ENCODE results near the gene HSPA6.
"Not testable (repeated sequence)": the region's sequence is repeated elsewhere in the genome, so short reads cannot be mapped to it uniquely, and the experiment has no call there.

The HSPA6 gene

DNA sequence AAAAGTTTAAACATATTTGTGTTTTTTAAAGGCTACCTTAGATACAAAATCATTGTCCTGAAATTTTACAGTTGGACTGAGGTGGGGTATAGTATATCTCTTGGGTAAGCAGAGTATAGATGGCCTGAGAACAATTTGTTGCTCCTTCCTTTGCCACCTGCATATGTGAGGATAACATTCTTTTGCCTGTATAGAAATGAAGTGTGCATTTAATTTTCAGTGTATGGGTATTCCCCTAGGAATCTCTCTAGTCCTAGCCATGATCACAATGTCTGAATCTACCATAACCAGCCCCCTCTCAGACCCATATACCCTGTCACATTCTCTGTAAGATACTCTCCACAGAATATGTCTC is 21.0 kb upstream of the HSPA6 start:
- in situ Hi-C loops (cut with HindIII; ENCODE audit: low sequenced_read_pairs), result no loop called here
- TF ChIP-seq, protein P1, sequence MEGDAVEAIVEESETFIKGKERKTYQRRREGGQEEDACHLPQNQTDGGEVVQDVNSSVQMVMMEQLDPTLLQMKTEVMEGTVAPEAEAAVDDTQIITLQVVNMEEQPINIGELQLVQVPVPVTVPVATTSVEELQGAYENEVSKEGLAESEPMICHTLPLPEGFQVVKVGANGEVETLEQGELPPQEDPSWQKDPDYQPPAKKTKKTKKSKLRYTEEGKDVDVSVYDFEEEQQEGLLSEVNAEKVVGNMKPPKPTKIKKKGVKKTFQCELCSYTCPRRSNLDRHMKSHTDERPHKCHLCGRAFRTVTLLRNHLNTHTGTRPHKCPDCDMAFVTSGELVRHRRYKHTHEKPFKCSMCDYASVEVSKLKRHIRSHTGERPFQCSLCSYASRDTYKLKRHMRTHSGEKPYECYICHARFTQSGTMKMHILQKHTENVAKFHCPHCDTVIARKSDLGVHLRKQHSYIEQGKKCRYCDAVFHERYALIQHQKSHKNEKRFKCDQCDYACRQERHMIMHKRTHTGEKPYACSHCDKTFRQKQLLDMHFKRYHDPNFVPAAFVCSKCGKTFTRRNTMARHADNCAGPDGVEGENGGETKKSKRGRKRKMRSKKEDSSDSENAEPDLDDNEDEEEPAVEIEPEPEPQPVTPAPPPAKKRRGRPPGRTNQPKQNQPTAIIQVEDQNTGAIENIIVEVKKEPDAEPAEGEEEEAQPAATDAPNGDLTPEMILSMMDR (IDR thresholded peaks at IDR 0.05; ENCODE audit: low read depth, low read length, missing control alignments), result no peak
- no peak overlapping the region for H3K4me3 ChIP-seq (ENCODE audit: low read depth, low read length)
- no peak for DNase-seq (ENCODE audit: low read depth)

DNA sequence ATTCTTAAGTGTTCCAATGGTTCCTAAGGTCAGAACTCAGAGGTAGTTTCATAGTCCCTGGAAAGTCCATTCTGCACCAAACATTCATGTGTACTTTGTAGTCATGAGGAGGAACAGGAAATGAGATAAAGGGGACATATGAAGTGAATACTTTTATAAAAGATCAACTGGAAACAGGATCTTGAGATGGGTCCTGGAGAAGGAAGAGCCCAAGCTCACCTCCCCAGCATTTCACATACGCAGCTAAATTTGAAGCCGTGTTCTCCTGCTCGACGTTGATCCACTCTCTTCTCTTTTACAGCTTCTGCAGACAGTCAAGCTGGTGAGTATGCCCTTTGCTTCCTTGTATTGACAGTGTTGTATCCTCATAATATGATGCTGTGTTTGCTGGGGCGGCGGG is 18.7 kb upstream of the HSPA6 start:
- TF ChIP-seq, protein P1 (IDR thresholded peaks at IDR 0.05; ENCODE audit: low read depth, low read length, missing control alignments), result no peak
- DNase-seq (ENCODE audit: low read depth), result no peak
- H3K4me3 ChIP-seq (ENCODE audit: low read depth, low read length), result no peak overlapping the region
- in situ Hi-C loops (cut with HindIII; ENCODE audit: low sequenced_read_pairs), result no loop called here

GRCh38 chr1:161506336-161507223 is 17.8 kb upstream of the HSPA6 start:
- DNase-seq (ENCODE audit: low read depth), result no peak
- H3K4me3 ChIP-seq (ENCODE audit: low read depth, low read length), result no peak overlapping the region
- TF ChIP-seq, protein P1 (IDR thresholded peaks at IDR 0.05; ENCODE audit: low read depth, low read length, missing control alignments), result no peak
- in situ Hi-C loops (cut with HindIII; ENCODE audit: low sequenced_read_pairs), result no loop called here

GRCh38 chr1:161510477-161510876 is 13.9 kb upstream of the HSPA6 start:
- H3K4me3 ChIP-seq (ENCODE audit: low read depth, low read length), result no peak overlapping the region
- in situ Hi-C loops (cut with HindIII; ENCODE audit: low sequenced_read_pairs), result no loop called here
- TF ChIP-seq, protein P1 (IDR thresholded peaks at IDR 0.05; ENCODE audit: low read depth, low read length, missing control alignments), result no peak
- DNase-seq (ENCODE audit: low read depth), result no peak

- TF ChIP-seq, protein P1 (IDR thresholded peaks at IDR 0.05; ENCODE audit: low read depth, low read length, missing control alignments), result no peak
- H3K4me3 ChIP-seq (ENCODE audit: low read depth, low read length), result no peak overlapping the region
- no peak for DNase-seq (ENCODE audit: low read depth)
- in situ Hi-C loops (cut with HindIII; ENCODE audit: low sequenced_read_pairs), result no loop called here
Observed at GRCh38 chr1:161511018-161511755, 13.2 kb upstream of the HSPA6 start.

- in situ Hi-C loops (cut with HindIII; ENCODE audit: low sequenced_read_pairs), result no loop called here
- DNase-seq (ENCODE audit: low read depth), result no peak
- TF ChIP-seq, protein P1 (IDR thresholded peaks at IDR 0.05; ENCODE audit: low read depth, low read length, missing control alignments), result no peak
- H3K4me3 ChIP-seq (ENCODE audit: low read depth, low read length), result no peak overlapping the region
Observed at GRCh38 chr1:161511756-161512060, 12.6 kb upstream of the HSPA6 start.

GRCh38 chr1:161512636-161513447 is 11.5 kb upstream of the HSPA6 start:
- in situ Hi-C loops (cut with HindIII; ENCODE audit: low sequenced_read_pairs); H3K4me3 ChIP-seq (ENCODE audit: low read depth, low read length); DNase-seq (ENCODE audit: low read depth): not testable (repeated sequence)

DNA sequence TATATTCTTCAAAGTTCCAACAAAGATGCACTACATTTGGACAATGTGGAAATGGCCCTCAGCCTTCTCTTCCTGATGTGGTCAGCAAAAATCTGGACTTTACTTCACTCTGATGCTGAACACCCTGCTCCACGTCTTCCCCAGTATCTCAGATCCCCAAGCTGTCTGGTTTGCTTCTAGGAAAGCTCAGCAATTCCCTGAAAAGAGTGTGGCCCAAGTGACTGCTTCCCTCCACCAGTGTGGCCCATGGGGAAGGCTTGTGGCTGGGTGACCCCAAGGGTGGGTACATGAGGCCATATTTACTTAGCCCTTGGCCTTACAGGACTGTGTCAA is 10.9 kb upstream of the HSPA6 start:
- in situ Hi-C loops (cut with HindIII; ENCODE audit: low sequenced_read_pairs); H3K4me3 ChIP-seq (ENCODE audit: low read depth, low read length); DNase-seq (ENCODE audit: low read depth): not testable (repeated sequence)

DNA sequence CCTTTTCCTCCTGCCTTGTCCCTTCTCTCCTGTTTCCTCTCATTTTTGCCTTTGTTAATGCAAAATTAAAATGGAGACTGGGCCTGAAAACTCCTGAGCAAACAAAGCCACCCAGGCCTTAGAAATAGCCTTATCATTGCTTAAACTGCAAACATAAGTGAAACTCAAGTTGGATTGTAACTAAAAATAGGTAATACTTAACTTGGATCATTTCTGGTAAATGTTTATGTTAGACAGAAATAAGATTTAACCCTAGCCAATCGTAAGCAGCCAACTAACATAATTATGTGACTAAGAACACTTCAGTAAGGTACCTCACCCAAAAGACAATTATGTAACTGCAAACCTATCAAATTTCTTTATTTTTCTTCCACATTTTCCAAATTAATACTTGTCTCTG is 10.4 kb upstream of the HSPA6 start:
- in situ Hi-C loops (cut with HindIII; ENCODE audit: low sequenced_read_pairs); DNase-seq (ENCODE audit: low read depth); H3K4me3 ChIP-seq (ENCODE audit: low read depth, low read length): not testable (repeated sequence)
